Brain microvascular endothelial cell (primary cell): ENCODE measurements around the gene TEX10.

Experiments used
- DNase-seq: peaks from one replicate; pipeline ENCODE4 v3.0.0-alpha.2; 2020
- H3K27ac ChIP-seq: fragments of 250-450 bp; sonication (Bioruptor Pico); 2 replicates; pipeline ENCODE4 v1.5.1; 2020; ENCODE audit warnings: mild to moderate bottlenecking, moderate library complexity
- H3K27me3 ChIP-seq: fragments of 250-450 bp; sonication (Bioruptor Pico); replicated peaks from 2 replicates; pipeline ENCODE4 v1.5.1; 2020; ENCODE audit warnings: mild to moderate bottlenecking
- H3K36me3 ChIP-seq: fragments of 250-450 bp; sonication (Bioruptor Pico); replicated peaks from 2 replicates; pipeline ENCODE4 v1.5.1; 2020; ENCODE audit warnings: mild to moderate bottlenecking
- H3K4me3 ChIP-seq: 2 replicates; pipeline ENCODE4 v1.5.1; 2011; ENCODE audit warnings: low read depth, mild to moderate bottlenecking, control low read depth, low read length, moderate library complexity
- CTCF ChIP-seq: IDR thresholded peaks from 2 replicates; pipeline ENCODE4 v1.5.1; 2011; ENCODE audit warnings: low read depth, mild to moderate bottlenecking, moderate library complexity, low read length, control low read depth, inconsistent platforms; ENCODE audit errors: missing control alignments
- in situ Hi-C: cut with HindIII; loops from 2 replicates; pipeline ENCODE4 v1.10.0; 2017; ENCODE audit warnings: low sequenced_read_pairs, low pct_ligation_motif_present

TEX10 gene

DNA sequence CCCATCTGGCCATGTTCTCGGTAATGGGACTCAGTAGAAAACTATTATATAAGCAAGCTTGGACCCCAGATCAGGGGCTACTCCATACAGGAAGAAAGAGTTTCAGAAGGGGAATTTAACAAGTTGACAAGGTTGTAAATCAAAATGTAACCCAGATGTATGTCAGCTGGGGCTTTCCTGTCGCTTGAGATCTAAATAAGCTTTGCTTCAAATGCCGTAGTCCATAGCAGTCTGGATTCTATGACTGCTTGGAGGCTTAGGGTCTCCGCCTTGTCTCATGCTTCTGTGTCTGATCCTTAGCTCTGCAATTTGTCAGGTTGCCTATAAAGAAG lies 70.4 kb downstream of the TEX10 start:
- TF ChIP-seq CTCF, result no peak
- in situ Hi-C loops, result no loop called here
- no peak overlapping the region for H3K27ac ChIP-seq

GRCh38 chr9:100281676-100282387 lies 70.9 kb downstream of the TEX10 start:
- DNase-seq, result no peak
- H3K27ac ChIP-seq, result no peak overlapping the region
- H3K27me3 ChIP-seq, result no peaks in the 10 kb centered on the region
- in situ Hi-C loops, result no loop called here
- H3K36me3 ChIP-seq, result peaks cover 11% of the 10 kb centered on the region
- H3K4me3 ChIP-seq, result no peak overlapping the region
- TF ChIP-seq CTCF, result no peak

More for the DNA sequence above, 70.4 kb downstream of the TEX10 start:
- H3K27me3 ChIP-seq, result no peaks in the 10 kb centered on the region
- DNase-seq, result no peak
- peaks cover 11% of the 10 kb centered on the region for H3K36me3 ChIP-seq
- H3K4me3 ChIP-seq, result no peak overlapping the region

DNA sequence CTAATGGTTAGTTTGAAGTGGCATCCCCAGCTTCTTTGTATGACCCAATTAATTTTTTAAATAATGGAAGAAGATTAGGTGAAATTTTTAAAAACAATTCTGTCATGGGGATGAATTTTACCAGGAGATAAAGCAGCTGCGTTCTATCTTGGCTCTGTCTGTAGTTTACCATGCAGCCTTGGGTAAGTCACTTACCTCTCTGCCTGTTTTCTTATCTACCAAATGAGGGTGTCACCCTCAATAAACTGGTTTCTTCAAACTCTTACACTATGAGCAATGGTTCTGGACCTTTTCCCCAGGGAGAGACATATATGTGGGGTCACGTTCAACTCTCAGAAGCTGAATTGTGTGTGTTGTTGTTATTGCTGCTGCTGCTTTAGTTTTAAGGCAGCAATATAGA lies 71.7 kb downstream of the TEX10 start:
- no peak for TF ChIP-seq CTCF
- in situ Hi-C loops, result no loop called here
- no peak for DNase-seq
- Histone ChIP-seq H3K27me3 (no peaks in the 10 kb centered on the region), H3K4me3 (no peak overlapping the region), H3K27ac (no peak overlapping the region), H3K36me3 (peaks cover 11% of the 10 kb centered on the region)

DNA sequence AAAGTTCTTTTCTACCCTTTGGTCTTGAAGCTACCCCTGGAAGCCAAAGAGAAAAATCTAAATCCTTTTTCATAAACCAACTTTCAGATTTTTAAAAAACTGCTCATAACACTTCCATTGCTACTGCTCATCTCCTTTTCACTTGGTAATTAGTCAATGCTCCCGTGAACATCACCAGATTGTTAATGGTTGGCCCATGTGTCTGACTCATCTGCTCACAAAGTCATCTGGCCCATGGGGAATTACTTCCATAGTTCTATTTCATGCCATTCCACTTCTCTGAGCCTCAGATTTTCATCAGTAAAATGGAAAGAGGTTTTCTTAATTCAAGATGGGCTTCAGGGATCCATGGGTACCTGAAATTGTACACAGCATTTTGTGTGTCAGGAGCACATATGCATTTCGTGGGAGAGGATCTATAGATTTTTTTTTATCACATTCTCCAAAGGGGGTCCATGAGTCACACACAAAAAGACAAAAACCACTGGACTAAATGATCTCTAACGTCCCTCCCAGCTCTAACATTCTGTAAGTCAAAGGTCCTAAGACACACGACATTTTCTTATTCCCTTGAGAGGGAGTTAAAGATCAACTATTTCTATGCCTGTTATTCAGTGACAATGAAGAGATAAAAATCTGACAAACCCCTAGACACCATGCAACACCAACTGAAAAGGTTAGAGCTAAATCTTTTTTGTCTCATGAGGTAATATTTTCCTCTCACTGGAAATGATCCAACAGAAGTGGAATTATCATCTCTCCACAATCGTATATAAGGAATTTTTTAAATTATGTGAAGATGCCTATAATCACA lies 75.4 kb downstream of the TEX10 start:
- in situ Hi-C loops, result no loop called here
- H3K4me3 ChIP-seq, result no peak overlapping the region
- H3K27ac ChIP-seq, result no peak overlapping the region
- H3K36me3 ChIP-seq, result no peaks in the 10 kb centered on the region
- DNase-seq, result peak; percentile 55
- no peak for TF ChIP-seq CTCF
- H3K27me3 ChIP-seq, result no peaks in the 10 kb centered on the region

- no peaks in the 10 kb centered on the region for H3K27me3 ChIP-seq
- H3K36me3 ChIP-seq, result no peaks in the 10 kb centered on the region
- no peak overlapping the region for H3K4me3 ChIP-seq
- no peak overlapping the region for H3K27ac ChIP-seq
- in situ Hi-C loops, result no loop called here
- no peak for TF ChIP-seq CTCF
- DNase-seq, result no peak
These were observed 83.1 kb downstream of the TEX10 start for GRCh38 chr9:100269656-100270055.
